HG02571 (cell line): ENCODE data around the gene MOCOS.

Source experiments
- ATAC-seq: cut with Tn5 transposase; IDR thresholded peaks from one replicate; pipeline ENCODE4 v1.9.1; 2021; ENCODE audit warnings: mild to moderate bottlenecking, moderate library complexity; ENCODE audit not compliant: unreplicated experiment

The MOCOS gene

GRCh38 chr18:36299015-36299414 is 111.7 kb downstream of the MOCOS start:
- ATAC-seq = no peak

DNA sequence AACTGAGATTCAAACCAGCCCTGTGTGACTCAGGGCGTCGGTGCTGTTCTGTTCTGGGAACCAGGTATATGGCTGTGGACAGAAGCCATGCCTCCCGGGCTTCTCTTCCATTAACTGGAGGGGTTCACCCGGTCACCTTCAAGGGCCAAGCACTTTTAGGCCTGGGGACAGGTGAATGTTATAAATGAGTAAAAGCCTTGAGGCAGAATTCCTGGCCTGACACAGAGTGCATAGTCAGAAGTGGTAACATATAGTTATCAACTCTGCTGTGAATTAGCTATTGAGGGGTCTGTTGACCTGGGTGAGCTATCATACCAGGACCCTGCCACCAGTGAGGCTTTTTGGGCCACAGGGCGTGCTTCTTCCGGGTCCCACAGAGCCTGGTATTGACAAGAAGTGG is 112.9 kb downstream of the MOCOS start:
- ATAC-seq = no peak

DNA sequence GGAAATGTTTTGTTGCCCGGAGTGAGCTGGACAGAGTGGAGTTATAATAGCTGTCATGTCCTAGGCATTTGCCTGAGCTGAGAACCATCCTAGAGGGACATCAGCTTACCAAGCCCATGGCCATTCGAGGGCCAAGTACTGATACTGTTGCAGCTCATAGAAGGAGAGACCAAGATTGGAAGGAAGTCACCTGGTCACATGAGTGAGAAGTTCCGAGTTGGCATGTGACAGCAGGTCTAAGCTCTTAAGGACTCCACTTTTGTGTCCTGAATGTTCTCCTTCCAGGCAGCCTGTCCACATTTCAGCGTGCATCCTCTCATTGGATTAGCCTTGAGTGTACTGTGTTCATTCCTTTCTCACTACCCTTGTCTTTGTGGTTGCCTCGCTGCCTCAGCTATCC is 114.6 kb downstream of the MOCOS start:
- no peak for ATAC-seq

DNA sequence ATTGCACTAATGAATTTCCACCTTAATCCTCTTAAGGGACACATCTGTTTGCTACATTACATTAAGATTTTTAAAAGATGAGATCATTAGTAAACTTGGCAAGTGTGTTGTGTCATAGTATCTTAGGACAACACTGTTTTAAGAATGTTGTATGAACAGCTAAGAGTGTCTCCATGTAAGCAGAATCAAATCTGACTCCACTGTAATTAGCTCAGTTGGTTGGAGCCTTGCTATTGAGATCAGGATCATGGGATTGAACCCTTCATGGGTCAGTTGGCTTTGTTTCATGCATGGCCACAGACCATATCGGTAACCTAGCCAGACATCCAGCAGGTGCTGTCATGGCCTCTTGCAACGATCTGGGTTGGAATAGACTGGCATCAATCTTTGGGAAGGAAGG is 115.4 kb downstream of the MOCOS start:
- no peak for ATAC-seq

GRCh38 chr18:36303211-36303844 is 116.0 kb downstream of the MOCOS start:
- no peak for ATAC-seq

GRCh38 chr18:36304723-36305122 is 117.4 kb downstream of the MOCOS start:
- no peak for ATAC-seq

GRCh38 chr18:36305375-36305774 is 118.1 kb downstream of the MOCOS start:
- ATAC-seq = no peak

DNA sequence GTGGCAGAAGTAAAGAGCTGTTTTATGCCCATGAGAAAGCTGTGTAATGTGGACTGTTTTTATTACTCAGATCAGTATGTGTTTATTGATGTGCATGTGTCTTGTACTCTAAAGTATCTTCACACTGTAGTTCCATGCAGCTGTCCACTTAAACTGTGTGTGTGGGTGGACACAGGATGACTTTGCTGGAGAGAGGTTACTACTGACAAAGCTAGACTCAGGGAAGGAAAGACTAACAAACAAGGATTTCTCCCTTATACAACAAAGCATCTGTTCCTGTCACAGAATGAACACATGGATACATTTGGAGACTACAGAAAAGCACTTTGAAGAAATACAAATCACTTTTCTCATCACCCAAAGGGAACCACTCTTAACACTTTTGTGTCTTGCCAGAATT is 120.2 kb downstream of the MOCOS start:
- no peak for ATAC-seq

DNA sequence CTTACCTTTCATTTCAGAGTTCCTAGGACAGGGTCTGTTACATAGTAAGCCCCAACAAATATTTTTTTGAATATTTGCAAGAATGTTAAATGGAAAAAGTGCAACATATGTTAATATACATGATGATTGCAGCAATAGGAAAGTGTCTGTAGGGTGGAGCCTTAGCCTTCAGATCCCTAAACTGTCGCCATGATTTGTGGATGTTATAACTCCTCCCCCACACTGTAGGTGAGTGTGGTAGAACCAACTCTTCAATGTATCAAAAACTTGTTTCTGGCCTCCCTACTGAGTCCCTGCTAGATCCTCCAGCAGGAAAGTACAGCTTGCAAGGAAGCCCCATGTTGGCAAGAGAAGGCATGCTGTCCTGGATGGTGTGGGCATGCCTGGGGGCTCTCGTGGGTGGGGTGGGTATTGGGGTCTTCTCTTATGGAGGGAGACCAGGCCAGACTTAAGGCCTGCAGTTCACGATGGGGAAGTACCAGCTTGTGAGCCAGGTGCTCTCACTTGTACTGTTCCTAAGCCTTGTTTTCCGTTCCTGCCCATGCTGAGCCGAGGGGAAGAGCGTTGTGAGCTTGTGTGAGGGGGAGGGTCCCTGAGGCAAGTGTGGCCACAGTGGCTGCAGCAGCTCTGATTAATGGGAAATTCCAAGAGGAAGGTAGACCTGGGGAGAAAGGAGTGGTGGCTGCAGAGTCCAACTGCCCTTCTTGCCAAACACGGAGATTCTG is 121.6 kb downstream of the MOCOS start:
- ATAC-seq = no peak

DNA sequence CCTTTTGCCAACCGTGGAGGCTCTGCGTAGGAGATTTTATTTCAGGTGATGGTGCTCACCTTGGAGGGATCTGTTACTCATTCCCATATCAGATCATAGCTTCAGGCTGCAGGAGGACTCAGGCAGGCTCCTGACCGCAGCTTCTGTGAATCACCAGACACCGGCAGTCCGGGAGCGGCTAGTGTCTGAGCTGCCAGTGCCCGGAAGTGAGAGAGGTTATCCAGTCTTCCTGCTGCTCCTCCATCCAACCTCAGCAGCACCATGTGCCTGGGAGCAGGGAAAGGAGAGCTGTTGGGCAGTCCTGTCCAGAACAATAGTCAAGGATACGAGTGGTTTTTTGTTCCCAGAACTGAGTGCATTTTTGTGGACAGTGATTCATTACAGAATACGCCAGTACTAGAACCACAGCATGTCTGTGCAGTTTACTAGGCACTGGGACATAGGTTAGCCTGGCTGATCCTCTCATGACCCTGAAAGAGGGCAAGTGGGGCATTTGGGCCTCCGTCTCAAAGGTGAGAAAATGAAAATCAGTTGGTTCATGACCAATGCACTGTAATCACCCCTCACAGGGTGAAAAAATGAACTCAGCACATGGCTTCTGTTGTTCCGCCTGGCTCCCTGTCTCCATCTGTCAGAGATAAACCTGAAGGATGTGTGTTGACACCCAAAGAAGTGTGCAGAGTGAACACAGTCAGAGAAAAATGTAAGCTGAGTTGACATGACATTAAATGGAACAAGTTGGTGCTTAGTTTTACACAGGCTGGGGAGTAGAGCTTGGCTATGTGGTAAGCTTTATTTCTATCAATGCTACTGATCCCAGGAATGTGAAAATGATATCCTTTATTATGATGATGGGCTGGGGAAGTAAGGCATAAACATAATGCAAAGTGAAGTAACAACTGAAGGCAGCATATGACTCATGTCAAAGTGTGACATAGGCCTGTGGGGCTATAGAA is 122.4 kb downstream of the MOCOS start:
- ATAC-seq = no peak

GRCh38 chr18:36311026-36311570 is 123.8 kb downstream of the MOCOS start:
- ATAC-seq = no peak

GRCh38 chr18:36312806-36313395 is 125.6 kb downstream of the MOCOS start:
- ATAC-seq = no peak

DNA sequence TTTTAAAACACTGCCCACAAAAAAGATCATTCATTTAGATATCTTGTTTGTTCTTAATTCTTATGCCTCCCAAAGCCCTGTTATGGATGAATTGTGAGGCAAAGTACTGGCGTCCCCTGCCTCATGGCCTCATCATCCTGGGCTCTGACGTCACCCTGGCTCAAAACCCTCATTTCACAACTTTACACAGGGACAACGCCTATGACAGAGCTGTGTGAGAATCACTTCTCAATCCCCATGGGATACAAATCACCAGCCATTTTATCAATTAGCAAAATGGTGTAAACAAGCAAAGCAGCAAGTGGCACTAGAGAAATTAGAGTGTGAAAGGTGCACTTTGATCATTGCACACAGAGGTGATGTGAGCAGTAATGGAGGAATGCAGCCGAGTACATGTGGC is 126.8 kb downstream of the MOCOS start:
- no peak for ATAC-seq

- ATAC-seq = no peak
Observed at GRCh38 chr18:36314754-36315153, 127.5 kb downstream of the MOCOS start.

GRCh38 chr18:36315736-36316135 is 128.4 kb downstream of the MOCOS start:
- ATAC-seq = no peak

DNA sequence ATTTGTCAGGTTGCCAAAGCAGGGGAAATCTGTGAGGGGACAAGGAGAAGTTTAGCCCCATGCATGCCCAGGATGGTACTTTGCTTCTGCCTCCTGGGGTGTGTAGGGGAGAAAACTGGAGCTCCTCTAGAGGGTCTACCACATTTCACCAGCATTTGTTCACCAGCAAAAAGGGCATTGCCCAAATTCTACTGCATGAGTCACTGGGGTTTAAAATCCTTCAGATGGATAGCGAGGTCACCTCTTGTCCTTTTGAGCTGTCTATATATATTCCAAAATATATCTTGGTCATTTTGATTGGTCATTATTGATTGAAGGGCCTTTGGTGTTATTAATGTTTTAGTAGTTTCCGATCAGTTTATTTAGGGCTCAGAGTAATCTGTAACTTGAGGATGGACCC is 128.9 kb downstream of the MOCOS start:
- no peak for ATAC-seq
